Hepatocyte (in vitro differentiated cells): Measurements from ENCODE around the gene MARCKSL1. TPM values are rescaled to one million over a fixed set of nuclear protein-coding genes. Genes with fewer than 3 reads are reported as not detected.
A peak's percentile ranks its signal among the peaks of the same experiment; 100 is the strongest.

Experiments
- DNase-seq: peaks from one replicate; pipeline ENCODE4 v3.0.0-alpha.2; 2016; ENCODE audit warnings: low spot score
- H2AFZ ChIP-seq: fragments of 200-600 bp; sonication (generic); 2 replicates; pipeline ENCODE4 v1.6.0; 2016; ENCODE audit warnings: antibody characterized with exemption, mild to moderate bottlenecking
- H3K27ac ChIP-seq: fragments of 200-600 bp; sonication (generic); 2 replicates; pipeline ENCODE4 v1.5.1; 2016; ENCODE audit warnings: mild to moderate bottlenecking
- H3K27me3 ChIP-seq: fragments of 200-600 bp; sonication (generic); 2 replicates; pipeline ENCODE4 v1.6.1; 2016
- H3K36me3 ChIP-seq: fragments of 200-600 bp; sonication (generic); replicated peaks from 2 replicates; pipeline ENCODE4 v1.5.1; 2016; ENCODE audit warnings: low read depth; ENCODE audit not compliant: insufficient read depth
- H3K4me1 ChIP-seq: fragments of 200-600 bp; sonication (generic); 2 replicates; pipeline ENCODE4 v1.5.1; 2016; ENCODE audit warnings: mild to moderate bottlenecking, moderate library complexity; ENCODE audit not compliant: insufficient read depth
- H3K4me2 ChIP-seq: fragments of 200-600 bp; sonication (generic); 2 replicates; pipeline ENCODE4 v1.6.0; 2016
- H3K4me3 ChIP-seq: fragments of 200-600 bp; sonication (generic); 2 replicates; pipeline ENCODE4 v1.5.1; 2016; ENCODE audit warnings: mild to moderate bottlenecking
- H3K79me2 ChIP-seq: fragments of 200-600 bp; sonication (generic); 2 replicates; pipeline ENCODE4 v1.6.0; 2017; ENCODE audit warnings: mild to moderate bottlenecking
- H3K9me2 ChIP-seq: fragments of 200-600 bp; sonication (generic); replicated peaks from 2 replicates; pipeline ENCODE4 v1.6.0; 2017; ENCODE audit warnings: mild to moderate bottlenecking; ENCODE audit not compliant: insufficient read depth
- H3K9me3 ChIP-seq: fragments of 200-600 bp; sonication (generic); 2 replicates; pipeline ENCODE4 v1.5.1; 2016; ENCODE audit warnings: low read depth, mild to moderate bottlenecking
- H4K20me1 ChIP-seq: fragments of 200-600 bp; sonication (generic); 2 replicates; pipeline ENCODE4 v1.6.0; 2016; ENCODE audit warnings: mild to moderate bottlenecking; ENCODE audit not compliant: insufficient read depth, poor library complexity, severe bottlenecking
- EZH2 ChIP-seq: fragments of 200-600 bp; sonication (generic); IDR thresholded peaks from 2 replicates; pipeline ENCODE4 v1.6.1; 2016; ENCODE audit warnings: antibody characterized with exemption, mild to moderate bottlenecking, borderline replicate concordance
- EZH2phosphoT487 ChIP-seq: fragments of 200-600 bp; sonication (generic); IDR thresholded peaks from one replicate; pipeline ENCODE4 v1.6.1; 2018; ENCODE audit warnings: antibody characterized with exemption, mild to moderate bottlenecking, low read depth, moderate library complexity; ENCODE audit not compliant: unreplicated experiment, severe bottlenecking
- WGBS: methylation state at CpG from one replicate; pipeline ENCODE4 v1.1.6; 2016; ENCODE audit warnings: low lambda C conversion rate; ENCODE audit errors: missing lambda C conversion rate; 5-methylcytosine and 5-hydroxymethylcytosine counted together
- polyA plus RNA-seq: library from polyadenylated mRNA; unstranded; fragments of >200 nt; fragmentation: Nextera tagmentation; extraction: Ambion mirVana; gene quantifications from 2 replicates; pipeline ENCODE4 v1.2.1, GENCODE V29; 2016
- total RNA-seq: library from RNA; depleted of rRNA; stranded (reverse); fragments of >200 nt; gene quantifications from 2 replicates; pipeline ENCODE4 v1.2.3, GENCODE V29; 2014
- TF ChIP-seq, protein P1 (sequence below): fragments of 200-600 bp; sonication (generic); IDR thresholded peaks from 2 replicates; pipeline ENCODE4 v1.5.1; 2016; ENCODE audit warnings: antibody characterized with exemption, mild to moderate bottlenecking; ENCODE audit not compliant: poor library complexity

MARCKSL1 gene
- total and polyA plus RNA-seq, 2 experiments from 2014 or later, result 143 to 358 TPM

DNA sequence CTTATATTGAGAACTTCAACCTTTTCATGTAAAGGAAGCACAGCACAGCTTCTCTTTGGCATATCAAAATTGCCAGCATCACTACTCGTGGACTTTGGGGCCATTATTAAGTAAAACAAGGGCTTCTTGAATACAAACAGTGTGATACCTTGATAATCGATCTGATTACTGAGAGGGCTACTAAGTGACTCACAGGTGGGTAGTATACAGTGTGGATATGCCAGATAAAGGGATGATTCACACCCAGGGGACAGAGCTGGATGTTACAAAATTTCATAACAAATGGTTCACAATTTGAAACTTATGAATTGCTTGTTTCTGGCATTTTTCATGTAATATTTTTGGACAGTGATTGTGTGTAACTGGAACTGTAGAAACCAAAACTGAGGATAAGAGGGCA, 28.7 kb downstream of the MARCKSL1 start:
- Histone ChIP-seq H4K20me1 (peaks cover 7% of the 10 kb centered on the region), H3K9me3 (no peaks in the 10 kb centered on the region), H3K4me2 (no peak overlapping the region), H3K36me3 (peaks cover 3% of the 10 kb centered on the region), H3K4me1 (peaks cover 5% of the 10 kb centered on the region), H2AFZ (no peak overlapping the region), H3K27ac (peak overlapping the region; percentile 34), H3K79me2 (peaks cover 99% of the 10 kb centered on the region), H3K9me2 (no peaks in the 10 kb centered on the region), H3K4me3 (no peak overlapping the region), H3K27me3 (no peaks in the 10 kb centered on the region)
- no peak for DNase-seq
- no peak for TF ChIP-seq EZH2phosphoT487
- TF ChIP-seq, protein P1, sequence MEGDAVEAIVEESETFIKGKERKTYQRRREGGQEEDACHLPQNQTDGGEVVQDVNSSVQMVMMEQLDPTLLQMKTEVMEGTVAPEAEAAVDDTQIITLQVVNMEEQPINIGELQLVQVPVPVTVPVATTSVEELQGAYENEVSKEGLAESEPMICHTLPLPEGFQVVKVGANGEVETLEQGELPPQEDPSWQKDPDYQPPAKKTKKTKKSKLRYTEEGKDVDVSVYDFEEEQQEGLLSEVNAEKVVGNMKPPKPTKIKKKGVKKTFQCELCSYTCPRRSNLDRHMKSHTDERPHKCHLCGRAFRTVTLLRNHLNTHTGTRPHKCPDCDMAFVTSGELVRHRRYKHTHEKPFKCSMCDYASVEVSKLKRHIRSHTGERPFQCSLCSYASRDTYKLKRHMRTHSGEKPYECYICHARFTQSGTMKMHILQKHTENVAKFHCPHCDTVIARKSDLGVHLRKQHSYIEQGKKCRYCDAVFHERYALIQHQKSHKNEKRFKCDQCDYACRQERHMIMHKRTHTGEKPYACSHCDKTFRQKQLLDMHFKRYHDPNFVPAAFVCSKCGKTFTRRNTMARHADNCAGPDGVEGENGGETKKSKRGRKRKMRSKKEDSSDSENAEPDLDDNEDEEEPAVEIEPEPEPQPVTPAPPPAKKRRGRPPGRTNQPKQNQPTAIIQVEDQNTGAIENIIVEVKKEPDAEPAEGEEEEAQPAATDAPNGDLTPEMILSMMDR, result no peak
- no peak for TF ChIP-seq EZH2
- WGBS, result 70% methylated on average over 2 of the region's 2 CpGs

DNA sequence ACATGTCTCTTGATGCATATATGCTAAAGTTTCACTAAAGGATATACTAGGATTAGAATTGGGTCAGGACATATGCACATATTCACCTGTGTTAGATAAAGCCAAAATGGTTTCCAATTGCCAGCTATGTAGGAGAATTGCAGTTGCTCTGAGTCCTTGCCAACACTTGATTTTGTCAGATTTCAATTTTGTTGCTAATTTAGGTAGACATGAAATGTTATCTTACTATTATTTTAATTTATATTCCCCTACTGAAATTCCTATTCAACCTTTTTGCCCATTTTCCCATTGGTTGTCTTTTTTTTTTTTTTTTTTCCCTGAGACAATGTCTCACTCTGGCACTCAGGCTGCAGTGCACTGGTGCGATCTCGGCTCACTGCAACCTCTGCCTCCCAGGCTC, 30.7 kb downstream of the MARCKSL1 start:
- peaks cover 3% of the 10 kb centered on the region for H3K36me3 ChIP-seq
- peaks cover 99% of the 10 kb centered on the region for H3K79me2 ChIP-seq
- H3K4me3 ChIP-seq, result no peak overlapping the region
- no peak for DNase-seq
- TF ChIP-seq EZH2, result no peak
- TF ChIP-seq EZH2phosphoT487, result no peak
- TF ChIP-seq, protein P1, result no peak
- H3K9me3 ChIP-seq, result no peaks in the 10 kb centered on the region
- H2AFZ ChIP-seq, result no peak overlapping the region
- H4K20me1 ChIP-seq, result peaks cover 20% of the 10 kb centered on the region
- no peak overlapping the region for H3K27ac ChIP-seq
- 100% methylated on average over 2 of the region's 2 CpGs for WGBS
- no peak overlapping the region for H3K4me2 ChIP-seq
- no peaks in the 10 kb centered on the region for H3K9me2 ChIP-seq
- peaks cover 5% of the 10 kb centered on the region for H3K4me1 ChIP-seq
- no peaks in the 10 kb centered on the region for H3K27me3 ChIP-seq

DNA sequence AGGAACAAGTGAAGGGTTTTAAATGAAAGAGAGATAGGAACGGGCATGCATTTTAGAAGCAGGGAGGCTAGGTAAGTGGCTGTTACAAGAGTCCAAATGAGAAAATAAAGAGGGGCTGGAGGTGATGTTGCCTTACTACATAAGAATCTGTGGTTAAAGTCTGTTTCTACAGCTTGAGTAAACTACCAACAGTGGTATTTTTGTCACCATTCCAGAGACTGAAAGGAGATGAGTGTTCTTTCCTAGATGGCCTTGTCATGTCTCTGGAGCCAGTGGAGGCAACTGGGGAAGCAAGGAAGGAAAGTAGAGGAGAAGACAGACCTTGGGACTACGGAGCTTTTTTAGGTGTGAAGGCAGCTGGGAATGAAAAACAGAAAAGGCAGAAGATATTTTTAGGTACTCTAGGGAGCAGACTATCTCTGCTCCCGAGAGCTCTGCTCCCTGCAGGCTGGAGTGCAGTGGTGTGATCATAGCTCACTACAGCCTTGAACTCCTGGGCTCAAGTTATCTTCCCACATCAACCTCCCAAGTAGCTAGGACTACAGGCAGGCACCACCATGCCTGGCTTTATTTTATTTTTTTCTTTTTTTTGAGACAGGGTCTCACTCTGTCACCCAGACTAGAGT, 31.9 kb downstream of the MARCKSL1 start:
- Histone ChIP-seq H3K4me2 (no peak overlapping the region), H3K36me3 (peaks cover 3% of the 10 kb centered on the region), H4K20me1 (peaks cover 15% of the 10 kb centered on the region), H3K27ac (no peak overlapping the region), H3K9me2 (no peaks in the 10 kb centered on the region), H3K79me2 (peaks cover 99% of the 10 kb centered on the region), H3K27me3 (no peaks in the 10 kb centered on the region), H3K4me1 (no peaks in the 10 kb centered on the region), H2AFZ (no peak overlapping the region), H3K9me3 (no peaks in the 10 kb centered on the region), H3K4me3 (no peak overlapping the region)
- no peak for TF ChIP-seq EZH2
- TF ChIP-seq, protein P1, result no peak
- no peak for TF ChIP-seq EZH2phosphoT487
- 96% methylated on average over 3 of the region's 3 CpGs for WGBS
- no peak for DNase-seq

DNA sequence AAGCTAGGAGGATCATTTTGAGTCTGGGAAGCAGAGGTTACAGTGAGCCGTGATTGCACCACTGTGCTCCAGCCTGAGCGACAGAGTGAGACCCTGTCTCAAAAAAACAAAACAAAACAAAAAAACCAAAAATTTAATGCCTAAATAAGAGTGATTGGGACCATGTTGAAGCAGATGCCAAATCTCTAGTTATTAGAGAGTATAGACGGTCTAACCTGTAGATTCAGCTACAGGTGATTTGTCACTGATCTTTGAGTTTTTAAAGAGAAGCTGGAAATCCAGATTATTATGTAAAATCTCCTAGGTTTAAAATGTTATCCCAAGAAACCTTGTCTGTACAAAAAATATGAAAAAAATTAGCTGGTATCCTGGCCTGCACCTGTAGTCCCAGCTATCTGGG, 32.7 kb downstream of the MARCKSL1 start:
- no peak for DNase-seq
- no peak for TF ChIP-seq EZH2
- TF ChIP-seq EZH2phosphoT487, result no peak
- TF ChIP-seq, protein P1, result no peak
- Histone ChIP-seq H3K4me2 (no peak overlapping the region), H2AFZ (no peak overlapping the region), H3K27ac (no peak overlapping the region), H3K27me3 (no peaks in the 10 kb centered on the region), H3K4me1 (no peaks in the 10 kb centered on the region), H3K79me2 (peaks cover 99% of the 10 kb centered on the region), H3K9me2 (no peaks in the 10 kb centered on the region), H3K4me3 (no peak overlapping the region), H3K9me3 (no peaks in the 10 kb centered on the region), H4K20me1 (peaks cover 15% of the 10 kb centered on the region), H3K36me3 (peaks cover 3% of the 10 kb centered on the region)
- WGBS, result 96% methylated on average over 3 of the region's 3 CpGs
